HPDE6-E6E7 (cell line): ENCODE data around the gene PRDM16.

Experiments
- DNase-seq: peaks from one replicate; pipeline ENCODE4 v3.0.0; 2011; ENCODE audit warnings: missing footprints; ENCODE audit errors: extremely low spot score

Gene PRDM16

DNA sequence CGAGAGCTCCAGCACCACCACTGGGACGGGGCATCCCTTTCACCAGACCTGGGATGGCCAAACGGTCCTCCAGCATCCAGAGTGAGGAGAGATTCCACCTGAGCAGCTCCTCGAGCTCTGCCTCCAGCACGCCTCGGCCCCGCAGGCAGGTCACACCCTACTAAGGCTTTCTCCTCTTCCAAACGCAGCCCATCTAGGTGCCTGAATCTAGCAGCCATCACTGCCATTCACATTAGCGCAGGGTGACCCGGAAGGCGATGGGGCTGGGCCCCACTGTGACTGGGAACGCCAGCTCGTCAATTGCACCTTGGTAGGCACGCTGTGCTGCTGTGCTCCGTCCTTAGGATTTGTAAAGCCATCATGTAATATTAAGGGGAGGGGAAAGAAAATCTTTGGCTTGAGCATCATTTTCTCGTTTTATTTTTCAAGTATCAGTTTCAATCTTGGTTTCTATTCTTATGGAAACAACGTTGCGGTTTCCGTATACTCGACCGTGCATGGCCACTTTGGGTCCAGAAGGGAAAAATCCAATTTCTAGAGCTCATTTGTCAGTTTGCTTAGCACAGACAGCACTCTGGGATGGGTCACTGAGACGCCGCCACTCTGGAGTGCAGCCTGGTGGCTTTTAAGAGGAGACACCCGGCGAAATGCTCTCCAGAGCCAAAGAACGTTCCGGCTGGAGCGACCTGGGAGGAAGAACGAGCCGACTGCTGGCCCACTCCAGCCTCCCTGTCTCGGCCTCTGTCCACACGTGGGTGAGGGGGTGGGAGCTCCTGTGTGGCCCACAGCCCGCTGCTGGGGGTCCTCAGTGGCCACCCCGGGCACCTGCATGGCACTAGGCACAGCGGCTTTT lies 173.6 kb downstream of the PRDM16 start:
- DNase-seq = no peak

DNA sequence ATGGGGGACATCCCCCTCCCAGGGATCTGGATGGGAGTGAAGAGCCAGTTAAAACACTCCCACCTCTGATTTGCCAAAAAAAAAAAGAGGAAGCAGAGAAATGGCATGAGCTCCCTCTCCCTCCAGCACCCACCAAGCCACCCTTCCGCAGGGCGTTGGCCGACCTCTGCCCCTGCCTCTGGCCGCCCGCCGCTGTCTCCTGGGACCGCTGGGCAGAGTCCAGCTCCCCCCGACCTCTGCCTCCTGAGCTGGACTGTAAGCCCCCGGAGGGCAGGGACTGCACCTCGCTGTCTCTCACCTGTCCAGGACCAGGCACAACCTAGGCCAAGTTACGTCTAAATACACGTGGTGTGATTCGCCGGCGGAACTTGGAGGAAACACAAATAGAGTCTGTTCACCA lies 174.3 kb downstream of the PRDM16 start:
- DNase-seq = no peak

DNA sequence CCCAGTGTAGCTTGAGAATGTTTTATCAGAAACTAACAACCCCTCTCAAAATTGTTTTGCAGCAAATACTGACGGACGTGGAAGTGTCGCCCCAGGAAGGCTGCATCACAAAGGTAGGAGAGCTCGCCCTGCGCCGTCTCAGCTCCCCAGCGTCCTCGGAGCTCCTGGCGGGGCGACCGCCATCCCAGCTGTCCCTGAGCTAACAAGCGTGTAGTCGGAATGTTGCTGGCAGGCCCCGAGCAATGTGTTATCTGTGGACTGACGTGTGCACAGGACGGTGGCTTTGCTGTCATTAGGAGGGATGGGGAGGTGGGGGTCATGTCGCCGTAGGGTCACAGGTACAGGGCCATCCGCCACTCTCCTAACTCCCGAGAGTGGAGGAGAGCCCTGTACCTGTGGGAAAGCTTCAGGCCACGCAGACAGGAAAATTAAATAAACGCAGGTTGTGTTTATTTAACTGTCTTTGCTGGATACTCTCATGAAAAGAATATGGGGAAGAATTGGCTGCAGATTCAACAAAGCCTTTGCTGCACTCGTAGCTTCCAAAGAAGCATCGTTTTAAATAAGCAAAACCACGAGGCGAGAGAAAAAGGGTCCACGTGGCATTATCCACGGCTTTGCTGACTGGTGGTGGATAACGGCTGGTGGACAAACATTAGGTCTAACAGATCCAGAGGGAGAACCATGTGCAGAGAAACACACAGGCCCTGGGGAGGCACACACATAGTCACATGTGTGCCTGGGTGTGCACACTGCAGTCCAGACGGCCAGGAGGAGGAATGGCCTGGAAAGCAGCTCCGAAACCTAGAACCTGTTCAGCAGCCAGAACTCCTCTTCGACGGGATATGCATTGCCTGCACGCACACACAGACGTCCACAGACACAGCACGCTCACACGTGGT lies 175.3 kb downstream of the PRDM16 start:
- DNase-seq = no peak

DNA sequence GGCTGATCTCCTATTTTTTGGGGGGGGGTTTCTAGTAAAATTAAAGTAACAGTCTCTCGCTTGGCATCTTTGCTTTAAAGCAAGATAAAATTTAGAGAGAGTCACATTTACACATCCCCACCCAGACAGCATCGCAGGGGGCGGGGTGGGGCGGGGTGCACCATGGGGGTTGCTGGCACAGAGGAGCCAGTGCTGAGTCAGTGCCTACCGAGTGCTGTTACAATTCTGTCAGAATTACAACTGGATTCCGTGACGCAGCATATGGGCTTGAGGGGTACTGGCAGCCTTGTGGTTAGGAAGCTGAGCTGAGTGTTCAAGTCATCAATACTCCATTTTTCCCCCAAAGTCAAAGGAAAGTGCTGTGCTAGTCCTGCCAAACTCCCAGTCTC lies 175.9 kb downstream of the PRDM16 start:
- no peak for DNase-seq

DNA sequence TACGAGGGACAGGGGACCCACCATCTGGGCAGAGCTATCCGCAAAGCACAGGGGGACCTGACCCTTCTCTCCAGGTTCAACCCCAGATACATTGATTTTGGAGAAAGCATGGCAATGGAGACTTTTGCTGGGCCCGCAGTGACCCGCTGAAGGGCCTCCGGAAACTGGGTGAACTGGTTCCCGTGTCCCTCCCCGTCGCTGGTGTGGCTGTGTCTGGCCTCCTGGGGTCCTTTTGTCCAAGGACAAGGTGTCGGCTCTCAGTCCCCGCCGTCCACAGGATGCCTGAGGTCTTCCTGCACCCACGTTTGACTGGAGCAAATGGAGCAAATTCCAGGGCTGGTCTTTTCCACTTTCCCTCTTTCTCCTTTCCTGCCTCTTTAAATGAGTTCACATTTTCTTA lies 176.3 kb downstream of the PRDM16 start:
- DNase-seq = no peak

DNA sequence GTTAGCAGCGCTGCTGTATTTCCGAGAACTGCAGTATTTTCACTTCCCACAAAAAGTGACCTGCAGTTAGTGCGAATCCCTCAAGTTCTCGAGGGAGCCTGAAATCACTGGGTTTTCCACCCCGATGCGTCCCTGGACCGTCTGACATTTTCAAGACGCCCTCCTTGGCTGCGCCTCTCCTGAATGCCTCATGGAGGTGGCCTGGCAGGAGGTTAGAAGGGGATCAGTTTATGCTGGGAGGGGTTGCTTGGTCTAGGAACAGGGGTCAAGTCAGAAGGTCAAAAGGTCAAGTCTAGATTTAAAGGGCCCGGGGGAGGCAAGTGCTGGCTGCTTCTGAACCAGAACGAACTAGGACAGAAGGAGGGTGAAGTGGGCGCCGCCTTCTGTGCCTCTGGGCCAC lies 176.8 kb downstream of the PRDM16 start:
- DNase-seq = no peak

DNA sequence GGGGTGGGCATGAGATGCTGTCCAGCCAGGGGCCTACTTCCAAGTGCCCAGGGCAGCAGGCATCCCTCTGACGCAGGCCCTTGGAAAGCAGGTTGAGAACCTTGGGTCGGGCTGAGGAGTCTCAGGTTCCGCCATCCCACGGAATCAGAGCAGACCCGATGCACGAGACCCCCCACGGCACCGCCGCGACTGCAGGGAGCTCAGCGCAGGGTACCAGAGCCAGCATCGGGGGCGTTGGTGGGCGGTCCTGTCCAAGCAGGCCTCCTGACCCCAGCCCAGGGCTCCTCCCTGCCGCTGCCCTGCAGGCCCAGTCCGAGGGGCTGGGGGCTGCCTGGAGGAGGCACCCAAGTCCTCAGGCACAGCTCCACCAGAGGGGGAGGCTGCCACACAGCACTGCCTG lies 177.2 kb downstream of the PRDM16 start:
- DNase-seq = no peak

DNA sequence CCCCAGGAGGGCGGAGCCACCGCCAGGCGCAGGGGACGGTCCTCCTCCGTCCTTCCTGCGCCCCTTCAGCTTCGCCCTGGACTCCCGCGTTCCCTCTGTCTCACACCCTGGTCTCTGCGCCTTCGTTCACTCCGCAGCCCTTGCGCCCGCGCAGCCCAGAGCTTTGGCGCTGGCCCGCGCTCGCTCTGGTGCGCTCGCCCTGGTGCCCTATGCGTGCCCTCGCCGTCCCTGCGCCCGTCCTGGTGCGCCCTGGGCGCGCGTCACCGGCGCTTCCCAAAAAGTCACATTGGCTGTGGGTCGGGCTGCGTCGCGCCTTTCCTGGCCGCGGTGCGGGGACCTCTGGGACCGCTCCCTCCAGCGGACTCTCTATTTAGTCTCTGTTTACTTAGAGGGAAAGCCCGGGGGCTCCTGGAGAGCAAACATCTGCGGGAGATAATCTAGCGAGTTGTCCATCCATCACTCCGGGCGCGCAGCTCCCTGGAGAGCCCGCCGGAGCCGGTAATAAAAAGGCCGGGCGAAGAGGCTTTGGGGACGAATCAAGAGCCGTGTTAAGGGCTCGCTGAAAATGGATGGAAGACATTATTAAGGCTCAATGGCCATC lies 178.6 kb downstream of the PRDM16 start:
- DNase-seq = no peak

DNA sequence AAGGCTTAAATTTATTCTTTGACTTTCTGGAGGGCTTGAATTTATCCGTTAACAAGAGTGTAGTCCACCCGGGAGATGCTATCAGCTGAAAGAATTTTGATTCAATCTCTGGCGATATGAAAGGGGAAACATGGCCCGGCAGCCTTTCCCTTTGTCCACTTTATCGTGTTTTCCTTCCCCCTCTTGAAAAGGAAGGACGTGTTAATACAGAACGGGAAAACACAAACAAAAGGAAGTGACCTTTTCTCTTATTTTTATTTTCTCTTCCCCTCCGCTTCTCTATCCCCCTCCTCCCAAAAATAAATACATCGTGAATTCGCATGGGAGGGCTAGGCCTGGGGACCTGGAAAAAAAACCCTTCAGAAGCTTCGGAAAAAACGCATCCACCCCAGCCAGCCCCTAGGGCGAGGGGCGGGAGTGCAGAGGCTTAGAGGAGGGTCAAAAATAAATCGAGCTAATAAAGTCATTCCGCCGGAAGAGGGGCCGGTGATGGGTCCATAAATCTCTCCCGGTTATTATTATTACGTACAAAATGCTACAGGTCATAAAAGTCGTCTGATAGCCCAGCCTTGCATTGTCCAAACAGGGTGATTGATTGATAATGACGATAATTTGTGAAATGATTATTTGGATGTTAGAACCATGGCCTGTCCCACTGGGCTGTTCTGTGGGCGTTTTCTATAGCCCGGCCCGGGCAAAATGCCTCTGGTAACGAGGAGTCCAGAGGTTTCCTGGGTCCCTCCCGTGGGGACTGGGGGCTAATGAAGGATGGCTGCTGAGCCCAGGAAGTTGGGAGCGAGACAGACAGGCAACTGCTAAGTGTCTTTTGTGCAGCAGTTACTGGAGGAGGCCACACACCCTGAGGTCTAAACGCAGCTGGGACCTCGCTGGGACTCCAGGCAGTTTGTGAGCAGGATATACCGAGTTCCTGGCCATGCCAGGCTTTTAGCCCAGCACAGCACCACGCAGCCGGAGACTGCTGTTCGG lies 179.4 kb downstream of the PRDM16 start:
- no peak for DNase-seq

DNA sequence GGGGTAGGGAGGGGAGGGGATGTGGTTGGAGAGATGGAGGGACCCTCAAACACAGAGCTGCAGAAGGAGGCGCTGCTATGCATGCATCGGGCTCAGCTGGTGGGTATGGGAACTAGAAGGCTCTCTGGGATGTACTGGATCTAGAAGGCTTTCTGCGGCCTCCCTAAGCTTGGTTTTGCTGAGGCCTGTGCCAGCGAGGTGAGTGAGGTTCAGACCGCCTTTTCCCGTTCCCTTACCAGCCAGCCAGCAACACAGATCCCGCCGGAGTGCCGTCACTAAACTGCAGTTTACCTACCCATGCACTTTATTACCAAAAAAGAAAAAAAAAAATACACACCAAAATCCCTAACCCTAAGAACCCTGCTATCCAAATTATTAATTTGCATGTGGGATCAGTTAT lies 180.2 kb downstream of the PRDM16 start:
- no peak for DNase-seq

DNA sequence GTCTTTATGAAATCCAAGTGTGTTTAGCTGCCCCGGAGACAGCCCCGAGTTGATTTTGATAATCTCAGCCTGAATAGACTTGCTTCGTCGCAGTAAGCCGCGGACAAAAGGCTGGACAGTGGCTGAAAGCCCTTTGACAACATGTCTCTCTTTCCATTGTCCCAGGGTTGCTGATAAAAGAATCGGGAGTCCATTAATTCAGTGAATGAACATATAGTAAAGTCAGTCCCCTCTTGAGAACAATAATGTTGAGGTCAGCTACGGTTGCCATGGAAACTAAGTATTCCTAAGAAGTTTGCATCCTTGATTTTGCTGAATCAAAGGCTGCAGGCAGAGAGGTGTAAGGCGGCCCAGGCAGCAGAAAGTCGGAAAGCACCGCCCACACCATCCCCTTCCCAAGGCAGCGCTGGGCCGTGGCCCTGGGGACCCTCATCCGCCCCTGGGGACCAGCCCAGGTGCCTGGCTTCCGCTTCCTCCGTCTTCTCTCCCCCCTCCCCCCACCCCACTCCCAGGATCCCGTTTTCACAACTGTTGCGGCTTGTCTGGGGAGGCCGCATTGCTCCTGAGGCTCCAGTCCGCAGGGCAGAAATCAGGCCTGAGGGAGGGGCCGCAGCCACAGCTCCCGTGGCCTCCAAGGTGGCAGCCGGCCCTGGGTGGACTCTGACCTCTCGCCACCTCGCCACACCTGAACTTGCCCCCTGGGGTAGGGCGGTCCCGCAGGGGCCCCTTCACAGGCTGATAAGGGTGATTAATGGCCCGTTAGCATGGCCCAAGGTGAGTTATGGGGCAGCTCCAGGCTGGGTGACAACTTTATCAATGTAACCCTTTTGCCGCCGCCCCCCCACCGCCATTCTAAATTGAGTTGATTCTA lies 180.9 kb downstream of the PRDM16 start:
- no peak for DNase-seq

DNA sequence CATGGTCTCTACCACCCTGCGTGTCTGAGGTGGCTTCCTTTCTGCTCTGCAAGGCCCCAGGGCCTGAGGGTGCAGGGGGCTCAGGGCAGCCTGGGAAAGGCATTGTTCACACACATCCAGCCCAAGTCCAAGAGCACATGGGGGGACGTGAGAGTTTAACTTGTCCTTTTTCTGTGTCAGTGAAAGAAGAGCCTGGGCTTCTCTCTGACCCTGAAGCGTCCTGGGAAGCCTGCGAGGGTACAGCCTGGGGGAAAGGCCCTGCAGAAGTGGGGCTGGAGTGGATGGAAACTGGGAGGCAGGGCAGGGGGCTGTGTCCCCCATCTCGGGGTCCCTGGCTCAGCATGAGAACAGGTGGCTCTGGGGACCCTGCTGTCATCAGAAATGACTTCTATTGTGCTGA lies 181.6 kb downstream of the PRDM16 start:
- no peak for DNase-seq

DNA sequence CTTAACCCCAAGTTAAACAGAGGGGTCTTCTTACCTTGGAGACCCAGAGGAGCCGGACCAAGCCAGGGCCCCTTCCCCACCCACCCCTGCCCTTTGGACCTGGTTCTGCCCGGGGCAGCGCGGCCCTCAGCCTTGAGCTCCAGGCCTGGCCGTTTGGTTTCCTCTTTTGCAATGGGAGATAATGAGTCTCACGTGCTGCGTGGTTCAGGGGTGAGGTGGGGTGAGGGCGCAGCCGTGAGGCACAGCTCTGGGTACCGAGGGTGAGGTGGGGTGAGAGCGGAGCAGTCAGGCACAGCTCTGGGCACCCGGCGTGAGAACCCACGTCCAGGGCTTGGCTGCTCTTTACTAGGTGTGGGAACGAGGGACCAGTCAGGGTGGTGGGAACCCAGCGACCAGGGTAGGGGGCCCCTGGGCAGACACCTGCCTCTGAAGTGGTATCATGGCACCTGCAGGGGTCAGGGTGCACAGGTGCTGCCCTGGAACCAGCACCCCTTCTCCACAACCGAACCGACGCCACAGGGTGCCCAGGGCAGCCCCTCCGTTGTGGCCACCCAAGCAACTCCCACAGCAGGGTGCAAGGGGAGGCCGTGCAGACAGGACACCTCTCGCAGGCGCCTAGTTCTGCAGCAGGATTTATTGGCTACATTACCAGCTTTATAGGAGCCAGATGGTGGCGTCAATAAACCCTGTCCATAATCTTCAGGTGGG lies 182.2 kb downstream of the PRDM16 start:
- no peak for DNase-seq

DNA sequence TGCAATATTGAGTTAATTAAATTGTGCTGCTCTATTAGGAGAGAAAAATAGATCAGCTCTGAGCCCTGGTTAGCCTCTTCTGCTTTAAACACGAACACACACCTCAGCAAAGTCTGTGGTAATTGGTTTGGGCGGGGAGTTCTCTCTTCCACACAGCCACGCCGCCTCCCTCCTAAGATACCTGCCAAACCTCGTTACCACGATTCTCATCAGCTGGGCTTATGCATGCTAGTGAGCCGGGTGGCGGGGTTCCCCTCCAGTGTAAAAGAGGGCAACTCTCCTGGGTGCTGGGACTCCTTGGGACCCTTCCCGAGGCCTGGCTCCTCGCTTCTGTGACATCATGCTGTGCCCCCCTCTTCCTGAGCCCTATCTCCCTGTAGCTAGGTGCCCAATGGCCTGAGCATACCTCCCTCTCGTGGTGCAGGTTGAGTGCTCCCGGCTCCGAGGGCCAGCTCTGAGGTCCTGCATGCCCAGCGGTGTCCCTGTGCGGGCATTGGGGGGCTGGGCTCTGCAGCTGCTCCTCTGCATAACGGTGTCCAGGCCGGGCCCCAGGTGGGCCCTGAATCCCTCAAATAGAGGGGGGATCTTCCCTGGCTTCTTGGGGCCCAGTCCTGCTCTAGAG lies 182.9 kb downstream of the PRDM16 start:
- DNase-seq = no peak

DNA sequence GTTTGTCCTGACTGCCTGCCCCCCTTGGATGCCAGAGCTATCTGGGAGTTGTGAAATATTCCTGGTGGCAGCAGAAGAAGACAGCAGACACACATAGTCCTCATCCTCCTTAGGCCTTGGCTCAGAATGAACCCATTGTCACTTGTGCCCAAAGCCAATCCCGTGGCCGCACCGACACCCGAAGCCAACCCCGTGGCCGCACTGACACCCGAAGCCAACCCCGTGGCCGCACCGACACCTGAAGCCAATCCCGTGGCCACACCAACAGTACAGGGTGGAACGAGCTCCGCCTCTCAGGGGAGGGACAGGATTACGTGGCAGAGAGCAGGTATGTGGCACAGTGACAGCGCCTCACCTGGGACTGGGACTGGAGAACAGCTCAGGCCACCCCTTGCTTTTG lies 186.7 kb downstream of the PRDM16 start:
- DNase-seq = no peak

DNA sequence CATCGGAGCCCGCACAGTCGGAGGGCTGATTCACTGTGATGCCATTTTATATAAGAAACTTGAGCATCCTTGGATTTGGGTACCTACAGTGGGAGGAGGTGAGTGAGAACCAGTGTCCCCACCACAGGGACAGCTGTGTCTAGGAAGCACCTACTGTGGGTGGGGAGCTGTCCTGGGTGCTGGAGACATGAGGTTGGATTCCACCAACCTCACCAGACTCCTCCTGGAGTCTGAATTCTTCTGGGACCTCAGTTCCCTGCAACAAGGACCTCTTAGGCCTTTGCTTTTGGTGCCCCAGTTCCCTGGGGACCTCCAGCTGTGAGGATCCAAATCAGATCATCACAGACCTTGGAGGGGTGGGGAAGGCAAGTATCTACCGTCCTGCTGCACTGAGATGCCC lies 188.8 kb downstream of the PRDM16 start:
- no peak for DNase-seq

DNA sequence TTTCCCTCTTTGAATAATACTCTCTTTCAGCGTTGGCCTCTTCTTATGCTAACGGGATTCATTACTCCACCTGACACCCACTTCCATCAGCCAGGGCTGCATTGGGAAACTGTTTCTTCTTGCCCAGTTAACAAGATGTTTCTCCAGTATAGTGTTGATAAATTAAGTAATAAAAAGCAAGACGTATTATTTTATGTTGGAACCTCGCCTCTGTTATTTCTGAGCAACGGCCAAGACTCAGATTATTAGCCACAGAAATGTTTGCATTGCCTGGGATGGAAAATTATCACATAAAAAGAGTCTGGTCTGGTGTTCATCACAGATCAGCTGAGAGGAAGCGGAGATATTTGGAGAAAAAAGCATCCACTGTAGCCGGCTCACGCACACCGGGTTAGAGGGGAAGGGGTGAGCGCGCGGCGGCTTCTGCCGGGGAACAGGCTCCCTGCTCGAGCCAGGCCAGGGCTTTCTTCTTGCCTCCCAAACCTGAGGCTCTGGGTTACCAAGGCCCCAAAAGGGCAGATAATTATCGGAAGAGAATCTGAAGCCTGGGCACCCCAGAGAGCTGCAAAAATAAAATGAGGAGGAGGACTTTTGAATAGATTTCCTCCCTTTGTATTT lies 189.5 kb downstream of the PRDM16 start:
- no peak for DNase-seq

DNA sequence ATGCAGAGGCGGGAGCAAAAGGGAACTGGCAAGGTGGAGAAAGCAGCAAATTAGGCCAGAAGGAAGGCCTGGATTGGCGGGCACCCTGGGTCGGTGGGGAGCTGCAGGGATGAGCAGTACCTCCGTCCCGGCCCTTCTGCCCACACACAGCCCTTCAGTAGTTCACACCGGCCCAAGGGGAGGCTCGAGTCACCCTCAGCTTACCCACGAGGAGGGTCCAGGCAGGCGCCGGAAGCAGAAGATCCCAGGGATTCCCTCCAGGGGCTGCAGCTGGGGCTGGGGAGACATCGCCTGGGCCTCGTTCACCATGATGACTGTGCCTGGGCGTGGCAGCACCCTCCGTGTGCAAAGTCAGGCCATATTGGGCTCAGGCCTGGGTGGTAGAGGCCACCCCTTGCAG lies 190.0 kb downstream of the PRDM16 start:
- no peak for DNase-seq
